ENCODE results near the gene PRKG1. TPM values are rescaled to one million over a fixed set of nuclear protein-coding genes. Genes with fewer than 3 reads are reported as not detected.

PRKG1 gene
- total and polyA plus RNA-seq, 2 experiments from 2014 or later = 18.2 to 21.1 TPM

DNA sequence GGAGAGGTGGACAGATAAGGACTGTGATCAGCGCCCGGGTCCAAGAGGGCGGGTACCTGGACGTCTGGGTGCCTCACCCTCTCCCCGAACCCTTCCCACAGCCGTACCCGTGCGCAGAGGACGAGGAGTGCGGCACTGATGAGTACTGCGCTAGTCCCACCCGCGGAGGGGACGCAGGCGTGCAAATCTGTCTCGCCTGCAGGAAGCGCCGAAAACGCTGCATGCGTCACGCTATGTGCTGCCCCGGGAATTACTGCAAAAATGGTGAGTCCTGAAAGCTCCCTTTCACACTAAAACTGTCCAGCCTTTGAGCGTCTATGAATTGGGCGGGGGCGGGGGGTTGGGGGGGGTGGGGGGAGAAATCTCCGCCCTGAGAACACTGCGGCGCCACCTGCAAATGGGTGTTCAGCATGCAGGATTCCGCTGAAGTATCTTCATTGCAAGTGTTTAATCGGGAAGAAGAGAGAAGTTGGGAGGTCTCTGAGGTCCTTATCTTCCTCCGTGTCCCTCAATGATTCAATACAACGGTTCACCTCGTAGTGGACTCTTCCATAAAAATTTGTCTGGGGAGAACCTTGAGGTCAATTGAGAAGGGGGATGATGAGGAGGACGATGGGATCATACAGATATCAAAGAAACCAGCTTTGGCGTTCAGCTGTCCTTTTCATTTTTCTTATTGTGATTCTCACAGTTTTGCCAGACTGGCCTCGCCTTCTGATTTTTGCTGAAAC lies 1240.7 kb downstream of the PRKG1 start (continued):
- TF ChIP-seq CTCF (conservative IDR thresholded peaks at IDR 0.05; ENCODE audit: low read depth in 2 of 2) = no peak
- TF ChIP-seq CREB1 (CRISPR knock-in tag; IDR thresholded peaks at IDR 0.05; ENCODE audit: low read depth) = no peak
- TF ChIP-seq, protein P1, sequence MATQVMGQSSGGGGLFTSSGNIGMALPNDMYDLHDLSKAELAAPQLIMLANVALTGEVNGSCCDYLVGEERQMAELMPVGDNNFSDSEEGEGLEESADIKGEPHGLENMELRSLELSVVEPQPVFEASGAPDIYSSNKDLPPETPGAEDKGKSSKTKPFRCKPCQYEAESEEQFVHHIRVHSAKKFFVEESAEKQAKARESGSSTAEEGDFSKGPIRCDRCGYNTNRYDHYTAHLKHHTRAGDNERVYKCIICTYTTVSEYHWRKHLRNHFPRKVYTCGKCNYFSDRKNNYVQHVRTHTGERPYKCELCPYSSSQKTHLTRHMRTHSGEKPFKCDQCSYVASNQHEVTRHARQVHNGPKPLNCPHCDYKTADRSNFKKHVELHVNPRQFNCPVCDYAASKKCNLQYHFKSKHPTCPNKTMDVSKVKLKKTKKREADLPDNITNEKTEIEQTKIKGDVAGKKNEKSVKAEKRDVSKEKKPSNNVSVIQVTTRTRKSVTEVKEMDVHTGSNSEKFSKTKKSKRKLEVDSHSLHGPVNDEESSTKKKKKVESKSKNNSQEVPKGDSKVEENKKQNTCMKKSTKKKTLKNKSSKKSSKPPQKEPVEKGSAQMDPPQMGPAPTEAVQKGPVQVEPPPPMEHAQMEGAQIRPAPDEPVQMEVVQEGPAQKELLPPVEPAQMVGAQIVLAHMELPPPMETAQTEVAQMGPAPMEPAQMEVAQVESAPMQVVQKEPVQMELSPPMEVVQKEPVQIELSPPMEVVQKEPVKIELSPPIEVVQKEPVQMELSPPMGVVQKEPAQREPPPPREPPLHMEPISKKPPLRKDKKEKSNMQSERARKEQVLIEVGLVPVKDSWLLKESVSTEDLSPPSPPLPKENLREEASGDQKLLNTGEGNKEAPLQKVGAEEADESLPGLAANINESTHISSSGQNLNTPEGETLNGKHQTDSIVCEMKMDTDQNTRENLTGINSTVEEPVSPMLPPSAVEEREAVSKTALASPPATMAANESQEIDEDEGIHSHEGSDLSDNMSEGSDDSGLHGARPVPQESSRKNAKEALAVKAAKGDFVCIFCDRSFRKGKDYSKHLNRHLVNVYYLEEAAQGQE (IDR thresholded peaks at IDR 0.05; ENCODE audit: unreplicated experiment) = no peak
- TF ChIP-seq EZH2 (IDR thresholded peaks at IDR 0.05; ENCODE audit: low read depth, unreplicated experiment) = no peak
- no peak for TF ChIP-seq EZH2phosphoT487 (IDR thresholded peaks at IDR 0.05; ENCODE audit: unreplicated experiment)
- TF ChIP-seq POLR2AphosphoS5 (IDR thresholded peaks at IDR 0.05; ENCODE audit: low read depth) = no peak
- no peak for TF ChIP-seq JUNB (IDR thresholded peaks at IDR 0.05; ENCODE audit: unreplicated experiment)
- no peak for TF ChIP-seq ETS1 (IDR thresholded peaks at IDR 0.05)
- TF ChIP-seq ZNF114 (CRISPR knock-in tag; IDR thresholded peaks at IDR 0.05) = no peak
- TF ChIP-seq ZNF331 (CRISPR knock-in tag; IDR thresholded peaks at IDR 0.05; ENCODE audit: low read depth) = no peak
- TF ChIP-seq NANOG (IDR thresholded peaks at IDR 0.05; ENCODE audit: borderline replicate concordance) = no peak

DNA sequence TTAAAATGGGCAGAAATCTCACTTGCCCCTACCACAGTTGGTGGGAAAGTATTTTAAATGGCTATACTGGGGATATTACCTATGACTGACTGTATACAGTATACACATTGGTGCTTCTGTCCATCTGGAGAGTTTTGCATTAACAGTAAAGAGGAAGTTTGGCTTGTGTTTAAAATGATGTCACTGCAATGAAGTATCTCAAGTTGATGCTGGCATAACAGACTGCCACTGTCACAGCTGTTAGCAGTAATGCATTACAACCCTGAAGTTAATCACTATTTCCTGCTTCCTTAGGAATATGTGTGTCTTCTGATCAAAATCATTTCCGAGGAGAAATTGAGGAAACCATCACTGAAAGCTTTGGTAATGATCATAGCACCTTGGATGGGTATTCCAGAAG lies 1241.7 kb downstream of the PRKG1 start:
- DNase-seq (ENCODE audit: low spot score) = no peak
- Histone ChIP-seq H3K27me3 (ENCODE audit: insufficient read depth) (peaks cover 71% of the 10 kb centered on the region), H3K36me3 (ENCODE audit: insufficient read depth) (no peaks in the 10 kb centered on the region), H2AFZ (no peak overlapping the region), H3K9me2 (ENCODE audit: insufficient read depth) (no peaks in the 10 kb centered on the region), H3K4me3 (no peak overlapping the region), H3K4me1 (ENCODE audit: insufficient read depth) (peaks cover 8% of the 10 kb centered on the region; the same call in 1 of the 2 replicates), H3K27ac (ENCODE audit: low read depth) (no peak overlapping the region), H3K79me2 (replicated peaks; ENCODE audit: insufficient read depth) (no peaks in the 10 kb centered on the region), H4K20me1 (replicated peaks; ENCODE audit: insufficient read depth) (peaks cover 8% of the 10 kb centered on the region; the same call in 1 of the 2 replicates), H3F3A (replicated peaks; ENCODE audit: low read depth) (no peaks in the 10 kb centered on the region), H3K4me2 (no peak overlapping the region)
- no peak for ATAC-seq
- Mint-ChIP-seq H3K9me3 (no peaks in the 10 kb centered on the region), H3K4me1 (peaks cover 13% of the 10 kb centered on the region), H3K27me3 (ENCODE audit: insufficient read depth, low read depth, poor library complexity) (peaks cover 54% of the 10 kb centered on the region), H3K4me3 (no peak overlapping the region), H3K27ac (no peak overlapping the region), H3K36me3 (ENCODE audit: low read depth) (no peaks in the 10 kb centered on the region)
- TF ChIP-seq EZH2 (IDR thresholded peaks at IDR 0.05; ENCODE audit: low read depth, unreplicated experiment) (no peak), NANOG (IDR thresholded peaks at IDR 0.05; ENCODE audit: borderline replicate concordance) (no peak), JUNB (IDR thresholded peaks at IDR 0.05; ENCODE audit: unreplicated experiment) (no peak), EZH2phosphoT487 (IDR thresholded peaks at IDR 0.05; ENCODE audit: unreplicated experiment) (no peak), CREB1 (CRISPR knock-in tag; IDR thresholded peaks at IDR 0.05; ENCODE audit: low read depth) (no peak)

All from GM23338 (cell line).